H9 (cell line): ENCODE measurements around the gene KRCC1. TPM values are rescaled to one million over a fixed set of nuclear protein-coding genes. Genes with fewer than 3 reads are reported as not detected.

Experiments used
- DNase-seq: peaks from one replicate; pipeline ENCODE4 v3.0.0-alpha.2; 2017
- H2AFZ ChIP-seq: one replicate; pipeline ENCODE4 v1.6.1; 2013; ENCODE audit warnings: mild to moderate bottlenecking, low read length, control low read depth, moderate library complexity
- H2AK5ac ChIP-seq: 2 replicates; pipeline ENCODE4 v1.6.1; 2013; ENCODE audit warnings: low read length, control low read depth, mixed read lengths; ENCODE audit not compliant: insufficient read length
- H2BK120ac ChIP-seq: one replicate; pipeline ENCODE4 v1.6.1; 2013; ENCODE audit warnings: low read depth, mild to moderate bottlenecking, low read length, control low read depth, inconsistent platforms; ENCODE audit not compliant: poor library complexity, severe bottlenecking
- H2BK12ac ChIP-seq: 2 replicates; pipeline ENCODE4 v1.6.1; 2013; ENCODE audit warnings: low read length, control low read depth, mixed read lengths, low read depth; ENCODE audit not compliant: insufficient read length
- H2BK15ac ChIP-seq: 2 replicates; pipeline ENCODE4 v1.6.1; 2013; ENCODE audit warnings: low read depth, low read length, control low read depth
- H2BK20ac ChIP-seq: one replicate; pipeline ENCODE4 v1.6.1; 2013; ENCODE audit warnings: low read depth, mild to moderate bottlenecking, low read length, control low read depth, inconsistent platforms; ENCODE audit not compliant: poor library complexity, severe bottlenecking
- H2BK5ac ChIP-seq: 2 replicates; pipeline ENCODE4 v1.6.1; 2013; ENCODE audit warnings: low read length, control low read depth, mixed read lengths; ENCODE audit not compliant: insufficient read length
- H3K14ac ChIP-seq: 2 replicates; pipeline ENCODE4 v1.6.1; 2013; ENCODE audit warnings: low read length, control low read depth; ENCODE audit not compliant: insufficient read depth
- H3K18ac ChIP-seq: 2 replicates; pipeline ENCODE4 v1.6.1; 2013; ENCODE audit warnings: low read depth, mild to moderate bottlenecking, mixed read lengths, low read length, control low read depth; ENCODE audit not compliant: insufficient read length
- H3K23ac ChIP-seq: 2 replicates; pipeline ENCODE4 v1.6.1; 2013; ENCODE audit warnings: low read length, control low read depth, mixed read lengths, low read depth; ENCODE audit not compliant: insufficient read length
- H3K23me2 ChIP-seq: 2 replicates; pipeline ENCODE4 v1.6.1; 2013; ENCODE audit warnings: low read depth, mild to moderate bottlenecking, mixed read lengths, low read length, control low read depth; ENCODE audit not compliant: insufficient read length, poor library complexity, severe bottlenecking
- H3K27ac ChIP-seq: 2 replicates; pipeline ENCODE4 v1.5.1; 2013; ENCODE audit warnings: low read length, control low read depth, mixed read lengths, low read depth; ENCODE audit not compliant: insufficient read length
- H3K27me3 ChIP-seq: 2 replicates; pipeline ENCODE4 v1.6.1; 2013; ENCODE audit warnings: low read length, control low read depth, inconsistent platforms; ENCODE audit not compliant: insufficient read depth
- H3K4ac ChIP-seq: 2 replicates; pipeline ENCODE4 v1.6.1; 2013; ENCODE audit warnings: low read depth, mild to moderate bottlenecking, control low read depth, inconsistent platforms, low read length, moderate library complexity
- H3K4me1 ChIP-seq: 2 replicates; pipeline ENCODE4 v1.6.1; 2013; ENCODE audit warnings: low read length, control low read depth, inconsistent platforms; ENCODE audit not compliant: insufficient read depth
- H3K4me2 ChIP-seq: 2 replicates; pipeline ENCODE4 v1.6.1; 2013; ENCODE audit warnings: low read length, control low read depth, mixed read lengths; ENCODE audit not compliant: insufficient read length, insufficient read depth
- H3K56ac ChIP-seq: 2 replicates; pipeline ENCODE4 v1.6.1; 2013; ENCODE audit warnings: low read depth, mild to moderate bottlenecking, mixed read lengths, low read length, control low read depth; ENCODE audit not compliant: insufficient read length
- H3K79me1 ChIP-seq: 2 replicates; pipeline ENCODE4 v1.6.1; 2013; ENCODE audit warnings: low read depth, mild to moderate bottlenecking, moderate library complexity, low read length, control low read depth, inconsistent platforms; ENCODE audit not compliant: insufficient read depth, poor library complexity, severe bottlenecking
- H3K79me2 ChIP-seq: 2 replicates; pipeline ENCODE4 v1.6.1; 2013; ENCODE audit warnings: low read length, control low read depth, inconsistent platforms; ENCODE audit not compliant: insufficient read depth
- H3K9ac ChIP-seq: 2 replicates; pipeline ENCODE4 v1.6.1; 2013; ENCODE audit warnings: low read length, control low read depth, mixed read lengths; ENCODE audit not compliant: insufficient read length; ENCODE audit errors: extremely low read depth
- H3K9me3 ChIP-seq: one replicate; pipeline ENCODE4 v1.6.1; 2013; ENCODE audit warnings: low read depth, low read length, inconsistent platforms; ENCODE audit not compliant: control insufficient read depth
- H3T11ph ChIP-seq: one replicate; pipeline ENCODE4 v1.6.1; 2013; ENCODE audit warnings: mild to moderate bottlenecking, low read length, control low read depth, inconsistent platforms
- H4K20me1 ChIP-seq: one replicate; pipeline ENCODE4 v1.6.1; 2013; ENCODE audit not compliant: control insufficient read depth, insufficient read length, insufficient read depth
- H4K5ac ChIP-seq: 2 replicates; pipeline ENCODE4 v1.6.1; 2013; ENCODE audit warnings: low read depth, mild to moderate bottlenecking, mixed read lengths, low read length, control low read depth; ENCODE audit not compliant: insufficient read length
- H4K8ac ChIP-seq: replicated peaks from 2 replicates; pipeline ENCODE4 v1.6.1; 2013; ENCODE audit warnings: low read length, control low read depth, mixed read lengths, low read depth; ENCODE audit not compliant: insufficient read length
- H4K91ac ChIP-seq: 2 replicates; pipeline ENCODE4 v1.6.1; 2013; ENCODE audit warnings: low read depth, mild to moderate bottlenecking, moderate library complexity, mixed read lengths, low read length, control low read depth; ENCODE audit not compliant: insufficient read length
- H3K27ac Mint-ChIP-seq, 3 experiments: 2 replicates in 2 of 3; 3 replicates in 1 of 3; pipeline ENCODE4 v1.8.0; 2020 to 2021; ENCODE audit warnings: mixed read lengths in 3 of 3, mild to moderate bottlenecking in 1 of 3, moderate library complexity in 1 of 3
- H3K27me3 Mint-ChIP-seq: 2 replicates; pipeline ENCODE4 v1.8.0; 2021; ENCODE audit warnings: low read depth, mild to moderate bottlenecking, moderate library complexity, mixed read lengths
- H3K36me3 Mint-ChIP-seq, 3 experiments: 2 replicates in 2 of 3; 3 replicates in 1 of 3; pipeline ENCODE4 v1.8.0; 2020 to 2021; ENCODE audit warnings: low read depth in 3 of 3, mixed read lengths in 3 of 3; ENCODE audit not compliant: insufficient read depth in 1 of 3
- H3K4me1 Mint-ChIP-seq, 2 experiments: 2 replicates each; pipeline ENCODE4 v1.8.0; 2020; ENCODE audit warnings: mixed read lengths in 2 of 2
- H3K4me3 Mint-ChIP-seq, 2 experiments: 2 replicates in 1 of 2; 3 replicates in 1 of 2; pipeline ENCODE4 v1.8.0; 2020 to 2021; ENCODE audit warnings: mild to moderate bottlenecking in 2 of 2, mixed read lengths in 2 of 2, moderate library complexity in 1 of 2
- H3K9me3 Mint-ChIP-seq, 2 experiments: 2 replicates in 1 of 2; 3 replicates in 1 of 2; pipeline ENCODE4 v1.8.0; 2020; ENCODE audit warnings: mild to moderate bottlenecking in 2 of 2, mixed read lengths in 2 of 2, moderate library complexity in 1 of 2
- WGBS: extraction: QIAGEN DNeasy Blood & Tissue Kit; methylation state at CpG from one replicate; pipeline ENCODE4 v1.1.7; 2013; ENCODE audit warnings: missing lambda C conversion rate, low lambda C conversion rate, mixed read lengths; ENCODE audit not compliant: insufficient read length; ENCODE audit errors: extremely low coverage; 5-methylcytosine and 5-hydroxymethylcytosine counted together
- total RNA-seq: library from RNA; stranded (reverse); gene quantifications from 2 replicates; pipeline ENCODE4 v1.2.1, GENCODE V29; 2021
- TF ChIP-seq, protein P1 (sequence below): fragments of 200-600 bp; sonication (generic); conservative IDR thresholded peaks from 3 replicates; pipeline ENCODE4 v1.8.0; 2021; ENCODE audit warnings: antibody characterized with exemption, mild to moderate bottlenecking

The KRCC1 gene
- total RNA-seq, 1 experiment from 2014 or later: 8.2 TPM

- Mint-ChIP-seq H3K27ac (peak overlapping the region in 1 of 3 experiments; percentile 50; a peak in 1 of 7 replicates), H3K9me3 (no peaks in the 10 kb centered on the region), H3K36me3 (no peaks in the 10 kb centered on the region), H3K27me3 (no peaks in the 10 kb centered on the region), H3K4me3 (no peak overlapping the region), H3K4me1 (peaks cover 21 to 31% of the 10 kb centered on the region in 2 experiments)
- Histone ChIP-seq H4K5ac (no peak overlapping the region), H4K20me1 (no peaks in the 10 kb centered on the region), H3K79me1 (no peaks in the 10 kb centered on the region), H3K23me2 (no peaks in the 10 kb centered on the region), H3K4ac (no peak overlapping the region), H3K23ac (no peak overlapping the region), H3T11ph (no peak overlapping the region), H3K9me3 (no peaks in the 10 kb centered on the region), H2AFZ (no peak overlapping the region), H4K91ac (no peak overlapping the region), H2BK5ac (no peak overlapping the region), H3K14ac (no peak overlapping the region), H3K27me3 (no peaks in the 10 kb centered on the region), H2BK12ac (no peak overlapping the region), H2BK120ac (no peak overlapping the region), H3K79me2 (no peaks in the 10 kb centered on the region), H2BK15ac (no peak overlapping the region), H3K27ac (no peak overlapping the region), H3K4me2 (no peak overlapping the region), H3K4me1 (no peaks in the 10 kb centered on the region), H2AK5ac (no peak overlapping the region), H3K9ac (no peak overlapping the region), H4K8ac (no peak overlapping the region), H3K56ac (no peak overlapping the region), H3K18ac (no peak overlapping the region), H2BK20ac (no peak overlapping the region)
- TF ChIP-seq, protein P1, sequence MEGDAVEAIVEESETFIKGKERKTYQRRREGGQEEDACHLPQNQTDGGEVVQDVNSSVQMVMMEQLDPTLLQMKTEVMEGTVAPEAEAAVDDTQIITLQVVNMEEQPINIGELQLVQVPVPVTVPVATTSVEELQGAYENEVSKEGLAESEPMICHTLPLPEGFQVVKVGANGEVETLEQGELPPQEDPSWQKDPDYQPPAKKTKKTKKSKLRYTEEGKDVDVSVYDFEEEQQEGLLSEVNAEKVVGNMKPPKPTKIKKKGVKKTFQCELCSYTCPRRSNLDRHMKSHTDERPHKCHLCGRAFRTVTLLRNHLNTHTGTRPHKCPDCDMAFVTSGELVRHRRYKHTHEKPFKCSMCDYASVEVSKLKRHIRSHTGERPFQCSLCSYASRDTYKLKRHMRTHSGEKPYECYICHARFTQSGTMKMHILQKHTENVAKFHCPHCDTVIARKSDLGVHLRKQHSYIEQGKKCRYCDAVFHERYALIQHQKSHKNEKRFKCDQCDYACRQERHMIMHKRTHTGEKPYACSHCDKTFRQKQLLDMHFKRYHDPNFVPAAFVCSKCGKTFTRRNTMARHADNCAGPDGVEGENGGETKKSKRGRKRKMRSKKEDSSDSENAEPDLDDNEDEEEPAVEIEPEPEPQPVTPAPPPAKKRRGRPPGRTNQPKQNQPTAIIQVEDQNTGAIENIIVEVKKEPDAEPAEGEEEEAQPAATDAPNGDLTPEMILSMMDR: no peak
- DNase-seq: no peak
- no CpG with 5 or more reads among the region's 2 CpGs for WGBS
Observed at GRCh38 chr2:88060907-88061275, 5.3 kb upstream of the KRCC1 start.
